GM12865 (cell line): ENCODE results near the gene GRIA3.
A peak's percentile ranks its signal among the peaks of the same experiment; 100 is the strongest.
"Not testable (repeated sequence)": the region's sequence is repeated elsewhere in the genome, so short reads cannot be mapped to it uniquely, and the experiment has no call there.

Source experiments
- DNase-seq: peaks from one replicate; pipeline ENCODE4 v3.0.0; 2010; ENCODE audit warnings: low read depth
- H3K4me3 ChIP-seq: 2 replicates; pipeline ENCODE4 v1.5.1; 2011; ENCODE audit warnings: mild to moderate bottlenecking, low read depth, low read length, control low read depth
- TF ChIP-seq, protein P1 (sequence below): IDR thresholded peaks from 2 replicates; pipeline ENCODE4 v1.5.1; 2011; ENCODE audit warnings: low read length, control low read depth, low read depth, inconsistent platforms; ENCODE audit not compliant: insufficient read depth; ENCODE audit errors: missing control alignments

Gene GRIA3

DNA sequence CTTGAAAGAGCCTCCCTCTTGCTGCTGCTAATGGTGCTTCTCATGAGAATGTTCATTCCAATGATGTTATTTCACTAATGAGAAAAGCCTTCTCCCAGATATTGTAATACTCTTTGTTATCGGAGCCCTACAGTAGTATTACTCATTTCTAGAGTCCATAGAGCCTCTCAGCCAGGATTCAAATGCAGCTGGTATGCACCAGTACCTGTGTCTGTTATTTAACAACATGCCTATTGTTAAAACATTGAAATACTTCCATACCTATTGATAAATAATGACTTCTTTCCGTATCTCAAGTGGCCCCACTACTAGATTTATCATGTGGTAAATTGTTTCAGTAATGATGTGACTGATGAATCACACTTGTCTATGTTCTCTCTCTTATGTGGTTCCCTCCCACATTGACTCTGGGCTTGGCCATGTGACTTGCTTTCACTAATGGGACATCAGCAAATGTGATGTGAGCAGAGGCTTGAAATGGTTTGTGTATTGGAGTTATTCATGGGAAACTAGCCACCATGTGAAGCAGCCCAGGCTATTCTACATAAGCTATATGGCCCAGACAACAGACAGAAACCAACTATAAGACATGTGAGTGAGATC lies 341.1 kb downstream of the GRIA3 start:
- TF ChIP-seq, protein P1, sequence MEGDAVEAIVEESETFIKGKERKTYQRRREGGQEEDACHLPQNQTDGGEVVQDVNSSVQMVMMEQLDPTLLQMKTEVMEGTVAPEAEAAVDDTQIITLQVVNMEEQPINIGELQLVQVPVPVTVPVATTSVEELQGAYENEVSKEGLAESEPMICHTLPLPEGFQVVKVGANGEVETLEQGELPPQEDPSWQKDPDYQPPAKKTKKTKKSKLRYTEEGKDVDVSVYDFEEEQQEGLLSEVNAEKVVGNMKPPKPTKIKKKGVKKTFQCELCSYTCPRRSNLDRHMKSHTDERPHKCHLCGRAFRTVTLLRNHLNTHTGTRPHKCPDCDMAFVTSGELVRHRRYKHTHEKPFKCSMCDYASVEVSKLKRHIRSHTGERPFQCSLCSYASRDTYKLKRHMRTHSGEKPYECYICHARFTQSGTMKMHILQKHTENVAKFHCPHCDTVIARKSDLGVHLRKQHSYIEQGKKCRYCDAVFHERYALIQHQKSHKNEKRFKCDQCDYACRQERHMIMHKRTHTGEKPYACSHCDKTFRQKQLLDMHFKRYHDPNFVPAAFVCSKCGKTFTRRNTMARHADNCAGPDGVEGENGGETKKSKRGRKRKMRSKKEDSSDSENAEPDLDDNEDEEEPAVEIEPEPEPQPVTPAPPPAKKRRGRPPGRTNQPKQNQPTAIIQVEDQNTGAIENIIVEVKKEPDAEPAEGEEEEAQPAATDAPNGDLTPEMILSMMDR: no peak
- H3K4me3 ChIP-seq: no peak overlapping the region
- DNase-seq: peak; percentile 3

DNA sequence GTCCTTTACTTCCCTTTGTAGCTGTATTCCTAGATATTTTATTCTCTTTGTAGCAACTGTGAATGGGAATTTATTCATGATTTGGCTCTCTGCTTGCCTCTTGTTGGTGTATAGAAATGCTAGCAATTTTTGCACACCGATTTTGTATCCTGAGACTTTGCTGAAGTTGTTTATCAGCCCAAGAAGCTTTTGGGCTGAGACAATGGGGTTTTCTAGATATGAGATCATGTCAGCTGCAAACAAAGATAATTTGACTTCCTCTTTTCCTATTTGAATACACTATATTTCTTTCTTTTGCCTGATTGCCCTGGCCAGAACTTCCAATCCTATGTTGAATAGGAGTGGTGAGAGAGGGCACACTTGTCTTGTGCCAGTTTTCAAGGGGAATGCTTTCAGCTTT lies 346.6 kb downstream of the GRIA3 start:
- H3K4me3 ChIP-seq, DNase-seq: not testable (repeated sequence)
